ENCODE data around the gene LRRC4B. TPM values are rescaled to one million over a fixed set of nuclear protein-coding genes. Genes with fewer than 3 reads are reported as not detected.

Gene LRRC4B
- polyA plus RNA-seq, 3 donors from 2014 or later, result not detected

GRCh38 chr19:50467566-50467965, 100.7 kb downstream of the LRRC4B start:
- Mint-ChIP-seq H3K27me3 (ENCODE audit: low read depth in 3 of 3) (peaks cover 0 to 3% (median 2%) of the 10 kb centered on the region in 3 donors), H3K9me3 (no peaks in the 10 kb centered on the region), H3K36me3 (no peaks in the 10 kb centered on the region), H3K4me1 (no peaks in the 10 kb centered on the region), H3K4me3 (no peak overlapping the region), H3K27ac (no peak overlapping the region)
- DNase-seq, result no peak

Other genes starting within 250 kb of the LRRC4B start
- gene KCNC3, start 239.1 kb downstream of the LRRC4B start, polyA plus RNA-seq, result not detected
- 1 to 10 TPM in 1 of 3 donors, under 1 TPM in 1, not detected in 1; 0.50 to 2.2 TPM for gene NAPSA, start 202.8 kb downstream of the LRRC4B start, polyA plus RNA-seq
- gene NR1H2, start 192.0 kb downstream of the LRRC4B start, polyA plus RNA-seq, result 10 to 100 TPM; 65.0 to 84.9 (median 68.8) TPM
- gene POLD1, start 184.1 kb downstream of the LRRC4B start, polyA plus RNA-seq, result 10 to 100 TPM; 14.5 to 24.8 (median 22.8) TPM
- 1 to 10 TPM in 2 of 3 donors, under 1 TPM in 1; 0.38 to 1.6 (median 1.5) TPM for gene SPIB, start 149.5 kb downstream of the LRRC4B start, polyA plus RNA-seq
- gene MYBPC2, start 135.5 kb downstream of the LRRC4B start, polyA plus RNA-seq, result not detected
- 10 to 100 TPM in 1 of 3 donors, 1 to 10 TPM in 2; 6.9 to 13.3 (median 9.5) TPM for gene EMC10, start 91.9 kb downstream of the LRRC4B start, polyA plus RNA-seq
- 1 to 10 TPM in 1 of 3 donors, under 1 TPM in 2; 0.39 to 1.3 (median 0.68) TPM for gene GARIN5A, start 91.6 kb downstream of the LRRC4B start, polyA plus RNA-seq
- 10 to 100 TPM; 21.4 to 28.2 (median 26.1) TPM for gene JOSD2, start 57.2 kb downstream of the LRRC4B start, polyA plus RNA-seq
- not detected for gene ASPDH, start 54.5 kb downstream of the LRRC4B start, polyA plus RNA-seq
- under 1 TPM in 1 of 3 donors, not detected in 2; 0.22 TPM for gene SYT3, start 71.4 kb upstream of the LRRC4B start, polyA plus RNA-seq
- gene C19orf81, start 81.0 kb upstream of the LRRC4B start, polyA plus RNA-seq, result 1 to 10 TPM in 1 of 3 donors, not detected in 2; 1.8 TPM
- not detected for gene SHANK1, start 151.4 kb upstream of the LRRC4B start, polyA plus RNA-seq
- 1 to 10 TPM; 1.4 to 4.6 (median 4.2) TPM for gene CLEC11A, start 154.9 kb upstream of the LRRC4B start, polyA plus RNA-seq
- not detected for gene GPR32, start 202.0 kb upstream of the LRRC4B start, polyA plus RNA-seq
- gene ACP4, start 222.0 kb upstream of the LRRC4B start, polyA plus RNA-seq, result not detected